NCI-H1048 (cell line): ENCODE results near the gene FNDC10.
"Not testable (repeated sequence)": the region's sequence is repeated elsewhere in the genome, so short reads cannot be mapped to it uniquely, and the experiment has no call there.

Experiments used
- DNase-seq: peaks from one replicate; lab custom pipeline; 2025; lab: John Stamatoyannopoulos, UW

The FNDC10 gene

DNA sequence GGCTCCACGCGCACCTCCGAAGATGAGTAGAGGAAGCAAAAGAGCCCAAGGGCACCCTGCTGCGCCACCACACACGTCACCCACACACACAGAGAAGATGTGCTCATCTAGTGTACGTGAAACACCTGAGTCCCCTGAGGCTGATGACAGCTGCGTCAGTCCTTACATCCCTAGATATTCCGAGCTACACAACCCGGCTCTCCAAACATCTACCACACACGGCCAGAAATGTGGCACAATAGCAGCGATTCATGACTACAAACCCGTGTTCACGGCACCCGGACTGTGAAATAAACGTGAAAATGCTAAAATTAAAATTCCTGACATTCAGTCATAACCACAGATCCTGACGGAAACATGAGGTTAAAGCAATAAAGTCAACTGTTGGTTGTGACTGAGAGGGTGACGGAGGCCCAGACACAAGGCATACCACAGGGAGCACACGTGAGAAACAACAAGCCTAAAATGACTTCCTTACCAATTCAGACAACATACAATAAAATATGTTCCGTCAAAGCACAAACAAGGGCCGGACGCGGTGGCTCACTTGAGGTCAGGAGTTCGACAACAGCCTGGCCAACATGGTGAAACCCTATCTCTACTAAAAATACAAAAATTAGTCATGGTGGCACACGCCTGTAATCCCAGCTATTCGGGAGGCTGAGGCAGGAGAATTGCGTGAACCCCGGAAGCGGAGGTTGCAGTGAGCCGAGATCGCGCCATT lies 32.6 kb downstream of the FNDC10 start:
- DNase-seq = no peak

DNA sequence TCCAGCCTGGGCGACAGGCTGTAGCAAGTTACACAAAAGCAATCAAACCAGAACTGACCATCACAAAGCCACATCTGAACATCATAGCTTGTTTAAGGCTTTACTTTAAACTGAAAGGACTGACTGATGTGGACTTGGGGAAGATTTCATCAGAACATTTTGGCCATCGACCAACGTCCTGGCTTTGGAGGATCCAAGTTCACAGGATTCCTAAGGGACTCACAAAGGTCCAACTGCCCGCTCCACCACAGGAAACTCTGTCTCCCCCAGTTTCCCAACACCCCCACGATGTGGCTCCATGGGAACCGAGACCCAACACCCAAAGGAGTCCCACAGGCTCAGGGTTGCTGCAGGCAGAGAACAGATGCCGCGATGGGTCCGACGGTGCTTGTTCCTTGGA lies 34.6 kb downstream of the FNDC10 start:
- DNase-seq = no peak

DNA sequence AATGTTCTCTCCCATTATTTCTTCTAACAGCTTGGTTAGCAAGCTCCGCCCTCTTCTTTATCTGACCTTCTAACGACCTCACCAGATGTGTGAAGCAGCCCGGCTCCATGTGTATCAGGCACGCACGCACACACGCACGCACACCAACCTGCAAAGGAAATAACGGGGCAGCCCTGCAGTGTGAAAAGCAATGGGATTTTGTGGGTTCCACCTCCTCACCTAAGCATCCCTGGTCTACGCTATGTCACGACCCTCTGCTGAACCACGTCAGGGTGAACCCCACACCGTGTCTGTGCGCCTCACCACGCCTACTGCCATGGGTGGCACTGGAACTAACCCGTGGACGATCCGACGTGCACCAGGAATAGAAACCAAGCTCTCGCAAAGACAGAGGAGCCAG lies 35.7 kb downstream of the FNDC10 start:
- no peak for DNase-seq

DNA sequence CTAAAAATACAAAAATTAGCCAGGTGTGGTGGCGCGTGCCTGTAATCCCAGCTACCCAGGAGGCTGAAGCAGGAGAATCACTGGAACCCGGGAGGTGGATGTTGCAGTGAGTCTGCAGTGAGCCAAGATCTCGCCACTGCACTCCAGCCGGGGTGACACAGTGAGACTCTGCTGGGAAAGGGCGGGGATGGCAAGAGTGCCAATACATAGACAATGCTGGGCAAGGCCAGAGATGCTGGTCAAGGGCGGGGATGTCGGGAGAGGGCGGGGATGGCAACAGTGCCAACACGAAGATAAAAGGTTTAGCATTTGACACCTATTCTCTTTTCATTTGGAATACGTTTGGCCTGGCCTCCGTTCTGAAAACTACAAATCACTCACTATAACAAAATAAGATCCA lies 36.2 kb downstream of the FNDC10 start:
- DNase-seq = no peak

DNA sequence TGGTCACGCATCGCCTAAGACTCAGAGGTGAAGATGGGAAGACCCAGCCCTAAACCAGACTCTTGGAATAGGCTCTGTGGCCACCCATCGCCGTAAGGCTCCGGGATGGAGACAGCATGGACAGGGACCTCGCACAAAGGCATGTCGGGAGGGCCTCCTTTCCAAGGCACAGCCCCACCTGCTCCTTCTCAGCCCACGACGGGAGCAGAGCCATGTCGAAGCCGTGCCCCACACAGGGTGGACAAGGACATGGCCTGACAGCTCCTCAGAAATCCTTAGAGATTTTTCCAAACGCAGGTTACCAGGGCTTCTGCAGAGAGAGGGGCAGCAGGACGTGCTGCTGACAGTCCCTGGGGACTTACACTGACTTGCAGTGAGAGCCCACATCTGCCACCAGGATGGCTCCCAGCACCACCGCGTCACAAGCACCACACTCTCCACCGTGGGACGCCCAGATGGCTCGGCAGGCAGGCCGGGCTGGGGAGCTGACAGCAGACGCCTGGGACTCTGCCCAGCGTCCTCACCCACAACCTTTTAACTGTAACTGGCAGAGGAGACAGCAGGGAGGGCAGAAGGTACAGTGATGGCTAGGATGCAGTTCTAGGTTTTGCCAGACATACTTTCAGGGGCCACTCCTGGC lies 37.3 kb downstream of the FNDC10 start:
- no peak for DNase-seq

DNA sequence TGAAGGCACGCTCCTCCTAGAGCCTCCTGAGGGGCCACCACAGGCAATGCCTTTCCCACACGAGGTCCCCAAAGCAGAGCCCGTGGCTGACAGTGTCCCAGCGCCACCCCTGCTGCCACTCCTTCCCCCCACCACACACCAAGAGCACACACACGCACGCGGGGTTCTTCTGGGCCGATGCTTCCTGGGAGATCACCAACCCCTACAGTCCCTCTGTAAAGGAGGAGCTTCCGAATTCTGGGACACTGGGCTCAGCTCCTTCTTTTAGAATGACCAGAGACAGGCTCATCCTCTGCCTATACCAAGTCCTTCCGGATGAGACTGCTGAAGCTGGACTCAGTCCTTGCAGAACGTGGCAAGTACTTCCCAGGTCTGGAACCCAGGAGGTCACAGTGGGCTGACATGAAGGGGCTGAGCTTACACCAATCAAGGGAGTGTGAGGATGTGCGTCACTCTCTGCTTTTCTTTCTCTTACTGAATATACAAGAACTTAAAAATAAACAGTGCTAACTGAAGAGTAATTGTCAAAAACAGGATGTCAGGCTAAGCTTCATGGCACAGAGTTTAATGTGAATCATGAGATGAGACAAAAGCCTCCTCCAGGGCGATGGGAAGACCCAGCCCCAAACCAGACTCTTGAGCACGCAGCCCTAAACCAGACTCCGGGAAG lies 38.0 kb downstream of the FNDC10 start:
- no peak for DNase-seq

DNA sequence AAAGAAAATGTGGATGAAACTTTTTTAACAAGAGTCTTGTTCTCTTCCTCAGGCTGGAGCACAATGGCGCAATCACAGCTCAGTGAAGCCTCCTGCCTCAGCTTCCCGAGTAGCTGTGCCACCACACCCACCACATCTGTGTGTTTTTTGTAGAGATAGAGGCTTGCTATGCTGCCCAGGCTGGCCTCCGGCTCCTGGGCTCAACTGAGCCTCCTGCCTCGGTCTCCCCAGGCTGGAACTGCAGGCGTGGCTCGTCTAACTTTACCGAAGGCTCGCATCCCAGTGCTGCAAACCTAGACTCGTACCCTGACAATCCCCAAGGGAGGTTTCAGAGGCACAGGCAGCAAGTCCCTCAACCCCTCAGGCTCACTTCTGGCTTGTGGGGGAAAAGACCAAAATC lies 39.8 kb downstream of the FNDC10 start:
- DNase-seq = no peak

DNA sequence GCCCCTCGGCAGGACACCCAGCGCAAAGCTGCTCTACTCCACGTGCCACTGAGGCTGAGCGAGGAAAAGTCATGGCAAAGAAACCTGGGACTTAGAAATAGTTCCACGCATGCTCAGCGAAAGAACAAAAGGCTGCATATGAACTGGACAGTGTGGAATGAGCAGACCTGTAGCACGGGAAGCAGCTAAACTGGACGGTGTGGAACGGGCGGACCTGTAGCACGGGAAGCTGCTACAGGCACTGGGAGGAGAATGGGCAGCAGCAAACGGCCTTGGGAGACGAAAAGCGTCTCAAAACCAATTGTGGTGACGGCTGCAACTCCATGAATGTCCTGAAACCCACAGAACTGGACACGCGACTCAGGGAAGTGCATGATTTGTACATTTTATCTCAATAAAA lies 40.9 kb downstream of the FNDC10 start:
- DNase-seq = no peak

DNA sequence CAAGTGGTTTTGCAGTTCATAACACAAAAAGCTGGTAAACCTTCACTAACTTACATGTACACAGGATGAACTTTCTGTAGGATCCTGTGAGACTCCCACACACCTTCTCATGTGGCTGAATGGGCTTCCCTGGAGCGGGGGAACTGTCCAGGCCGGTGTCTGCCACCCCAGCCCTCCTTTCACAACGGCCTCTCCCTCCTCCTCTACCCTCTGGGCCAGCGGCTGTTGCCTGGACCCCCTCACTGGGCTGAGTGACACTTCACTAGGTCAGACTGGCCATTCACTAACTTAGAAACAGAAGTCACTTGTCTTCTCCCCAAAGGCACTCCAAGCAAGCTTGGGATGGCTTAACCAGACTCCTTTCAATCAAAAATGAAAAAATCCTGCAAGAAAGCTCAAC lies 41.3 kb downstream of the FNDC10 start:
- no peak for DNase-seq

DNA sequence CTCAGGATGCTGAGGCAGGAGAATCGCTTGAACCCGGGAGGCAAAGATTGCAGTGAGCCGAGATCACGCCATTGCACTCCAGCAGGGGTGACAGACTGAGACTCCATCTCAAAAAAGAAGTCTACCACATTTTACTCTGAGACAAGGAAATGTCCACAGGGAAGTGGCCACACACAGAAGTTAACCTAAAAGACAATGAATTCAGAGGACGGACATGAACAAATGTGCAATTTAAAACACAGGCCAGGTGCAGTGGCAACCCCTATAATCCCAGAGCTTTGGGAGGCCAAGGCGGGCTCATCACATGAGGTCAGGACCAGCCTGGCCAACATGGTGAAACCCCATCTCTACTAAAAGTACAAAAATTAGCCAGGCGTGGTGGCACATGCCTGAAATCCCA lies 42.2 kb downstream of the FNDC10 start:
- DNase-seq = not testable (repeated sequence)

DNA sequence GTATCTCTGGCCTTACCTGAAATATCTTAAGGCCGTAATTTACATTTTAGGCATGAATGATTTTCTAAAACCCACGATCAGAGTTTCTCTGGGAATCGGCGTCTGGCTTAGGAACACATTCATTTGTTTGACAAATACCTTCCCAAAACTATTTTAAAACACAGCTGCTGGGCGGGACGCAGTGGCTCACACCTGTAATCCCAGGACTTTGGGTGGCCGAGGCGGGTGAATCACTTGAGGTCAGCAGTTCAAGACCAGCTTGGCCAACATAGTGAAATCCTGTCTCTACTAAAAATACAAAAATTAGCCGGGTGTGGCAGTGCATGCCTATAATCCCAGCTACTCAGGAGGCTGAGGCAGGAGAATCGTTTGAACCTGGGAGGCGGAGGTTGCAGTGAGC lies 43.0 kb downstream of the FNDC10 start:
- not testable (repeated sequence) for DNase-seq

DNA sequence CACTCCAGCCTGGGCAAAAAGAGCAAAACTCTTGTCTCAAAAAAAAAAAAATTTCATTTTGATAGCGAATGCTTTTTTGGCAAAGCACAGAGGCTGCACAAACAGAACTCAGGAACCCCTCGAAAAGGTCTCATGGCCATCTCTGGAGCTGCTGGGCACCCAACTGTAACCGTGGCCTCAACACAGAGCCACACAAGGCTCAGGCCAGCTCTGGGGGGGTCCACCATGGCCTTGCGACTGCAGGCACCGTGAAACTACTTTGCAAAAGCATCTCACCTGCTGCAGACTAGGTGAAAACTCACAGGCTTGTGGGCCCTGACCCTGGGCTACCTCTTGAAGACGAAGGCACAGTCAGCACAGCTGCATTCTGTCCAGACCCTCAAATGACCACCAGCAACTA lies 43.4 kb downstream of the FNDC10 start:
- DNase-seq = no peak

DNA sequence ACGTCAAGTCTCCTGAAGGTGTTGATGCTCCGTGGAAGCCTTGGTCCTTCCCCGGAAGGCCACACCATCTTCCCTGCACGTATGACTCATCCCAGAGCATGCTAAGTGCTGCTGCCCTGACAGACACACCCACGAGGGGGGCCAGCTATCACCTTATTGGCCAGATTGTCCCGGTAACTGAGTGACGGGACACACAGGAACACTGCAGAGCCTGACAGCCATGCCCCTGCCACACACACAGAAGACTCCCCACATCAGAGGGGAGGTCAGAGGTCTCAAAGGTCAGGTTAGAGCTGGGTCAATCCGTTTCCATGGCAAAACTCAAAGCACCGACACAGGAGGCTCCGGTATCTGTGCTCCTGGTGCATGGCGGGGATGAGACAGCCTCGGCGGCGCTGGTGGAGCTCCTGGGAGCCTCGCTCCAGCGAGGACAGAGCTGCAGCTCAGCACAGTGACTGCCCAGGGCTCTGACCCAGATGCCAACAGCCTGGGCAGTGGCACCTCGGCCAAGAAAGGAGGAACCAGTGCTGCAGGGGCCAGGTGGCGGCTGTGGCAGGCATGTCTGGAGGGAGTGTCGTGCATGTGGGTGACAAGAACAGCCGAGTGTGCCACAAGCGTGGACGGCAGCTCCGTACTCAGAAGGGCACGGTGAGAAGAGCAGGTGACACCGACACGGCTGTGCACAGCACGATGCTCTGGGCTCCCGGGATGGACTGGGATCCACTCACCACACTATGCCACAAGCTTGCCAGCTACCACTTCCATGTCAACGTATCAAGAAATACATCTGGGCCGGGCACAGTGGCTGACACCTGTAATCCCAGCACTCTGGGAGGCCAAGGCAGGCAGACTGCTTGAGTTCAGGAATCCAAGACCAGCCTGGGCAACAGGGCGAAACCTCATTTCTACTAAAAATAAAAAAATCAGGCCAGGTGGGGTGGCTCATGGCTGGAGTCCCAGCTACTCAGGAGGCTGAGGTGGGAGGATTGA lies 44.7 kb downstream of the FNDC10 start:
- DNase-seq = no peak

DNA sequence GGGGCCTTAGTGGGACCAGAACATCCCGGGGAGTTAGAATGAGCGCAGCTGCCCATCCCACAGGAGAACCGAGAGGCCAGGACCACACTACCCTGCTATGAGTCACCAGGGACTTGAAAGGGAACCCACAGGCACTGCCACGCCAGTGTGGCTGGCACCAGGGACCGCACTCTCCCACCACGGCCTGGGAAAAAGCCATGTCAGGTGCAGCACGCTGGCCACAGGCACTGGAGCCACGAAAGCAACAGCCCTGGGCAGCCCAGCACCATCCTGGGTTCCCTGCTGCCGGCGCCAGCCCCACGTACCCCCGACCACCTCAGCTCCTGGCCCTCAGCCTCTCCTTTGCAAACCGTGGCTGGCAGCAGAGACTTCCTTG lies 45.4 kb downstream of the FNDC10 start:
- DNase-seq = no peak

DNA sequence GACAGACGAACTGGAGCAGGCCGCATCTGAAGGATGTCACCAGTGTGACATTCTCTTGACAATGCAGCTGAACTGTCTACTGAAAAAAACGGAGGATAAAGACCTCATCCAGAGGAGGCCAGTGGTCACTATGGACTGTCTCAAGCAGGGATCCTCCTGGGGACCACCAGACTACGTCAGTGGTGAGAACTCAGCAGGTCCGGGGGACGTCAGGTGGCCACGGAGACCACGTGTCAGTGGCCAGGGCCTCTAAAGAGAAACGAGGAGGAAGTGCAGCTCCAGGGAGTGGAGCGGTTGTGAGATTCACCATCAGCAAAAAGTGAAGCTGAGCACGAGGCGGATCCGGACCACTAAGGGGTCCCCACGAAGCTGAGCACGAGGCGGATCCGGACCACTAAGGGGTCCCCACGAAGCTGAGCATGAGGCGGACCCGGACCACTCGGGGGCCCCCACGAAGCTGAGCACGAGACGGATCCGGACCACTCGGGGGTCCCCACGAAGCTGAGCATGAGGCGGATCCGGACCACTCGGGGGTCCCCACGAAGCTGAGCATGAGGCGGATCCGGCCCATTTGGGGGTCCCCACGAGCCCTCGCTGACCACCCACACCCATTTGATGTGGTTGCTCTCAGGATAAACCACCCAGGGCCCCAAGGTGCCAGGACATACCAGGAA lies 46.0 kb downstream of the FNDC10 start:
- no peak for DNase-seq

DNA sequence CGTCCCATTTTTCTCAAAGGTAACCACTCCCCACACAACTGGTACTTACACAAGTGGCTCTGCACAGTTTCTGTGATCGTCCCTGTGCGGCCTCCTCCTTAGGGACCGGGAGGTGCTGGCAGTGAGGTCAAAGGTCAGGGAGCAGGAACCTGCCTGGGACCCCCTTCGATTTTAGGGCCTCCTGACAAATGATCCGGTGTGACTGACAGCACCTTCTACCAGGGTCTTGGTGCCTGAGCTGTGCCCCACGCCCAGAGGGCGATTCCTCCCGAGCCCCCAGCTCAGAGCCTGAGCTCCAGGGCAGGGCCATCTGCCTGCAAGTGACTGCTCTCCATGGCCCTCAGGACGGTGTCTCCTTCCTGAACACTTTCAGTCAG lies 47.7 kb downstream of the FNDC10 start:
- DNase-seq = no peak

DNA sequence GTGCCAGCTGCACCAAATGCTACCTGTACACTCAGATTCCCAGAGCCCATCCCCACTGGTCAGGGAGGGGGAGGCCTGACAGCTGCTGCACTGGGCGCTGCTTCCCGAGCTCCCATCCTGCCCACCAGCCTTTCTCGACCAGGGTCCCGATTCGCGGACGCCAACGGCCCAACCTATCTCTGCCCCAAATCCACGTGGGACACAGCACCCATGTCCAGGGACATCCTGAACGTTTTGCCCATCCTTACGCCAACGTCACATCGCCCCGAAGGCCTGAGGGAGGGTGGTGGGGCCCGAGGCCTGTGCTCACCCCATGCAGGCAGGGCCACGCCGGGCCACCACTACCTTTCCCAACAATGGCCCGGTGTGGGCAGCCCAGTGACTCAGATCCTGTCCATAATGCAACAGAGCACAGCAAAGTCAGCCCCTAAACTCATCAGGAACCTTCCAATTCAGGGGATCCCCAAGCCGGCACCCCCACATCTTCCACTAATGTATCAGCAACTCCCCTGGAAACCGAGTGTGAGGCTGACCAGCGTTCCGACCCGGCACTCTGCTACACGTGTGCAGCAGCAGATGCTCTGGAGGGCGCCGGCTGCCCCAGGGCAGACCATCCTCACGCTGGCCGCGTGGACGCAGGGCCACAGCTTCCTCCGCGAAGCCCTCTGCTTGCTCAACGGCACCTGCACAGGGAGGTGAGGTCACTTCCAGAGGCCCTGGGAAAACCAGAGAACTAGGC lies 48.2 kb downstream of the FNDC10 start:
- no peak for DNase-seq

DNA sequence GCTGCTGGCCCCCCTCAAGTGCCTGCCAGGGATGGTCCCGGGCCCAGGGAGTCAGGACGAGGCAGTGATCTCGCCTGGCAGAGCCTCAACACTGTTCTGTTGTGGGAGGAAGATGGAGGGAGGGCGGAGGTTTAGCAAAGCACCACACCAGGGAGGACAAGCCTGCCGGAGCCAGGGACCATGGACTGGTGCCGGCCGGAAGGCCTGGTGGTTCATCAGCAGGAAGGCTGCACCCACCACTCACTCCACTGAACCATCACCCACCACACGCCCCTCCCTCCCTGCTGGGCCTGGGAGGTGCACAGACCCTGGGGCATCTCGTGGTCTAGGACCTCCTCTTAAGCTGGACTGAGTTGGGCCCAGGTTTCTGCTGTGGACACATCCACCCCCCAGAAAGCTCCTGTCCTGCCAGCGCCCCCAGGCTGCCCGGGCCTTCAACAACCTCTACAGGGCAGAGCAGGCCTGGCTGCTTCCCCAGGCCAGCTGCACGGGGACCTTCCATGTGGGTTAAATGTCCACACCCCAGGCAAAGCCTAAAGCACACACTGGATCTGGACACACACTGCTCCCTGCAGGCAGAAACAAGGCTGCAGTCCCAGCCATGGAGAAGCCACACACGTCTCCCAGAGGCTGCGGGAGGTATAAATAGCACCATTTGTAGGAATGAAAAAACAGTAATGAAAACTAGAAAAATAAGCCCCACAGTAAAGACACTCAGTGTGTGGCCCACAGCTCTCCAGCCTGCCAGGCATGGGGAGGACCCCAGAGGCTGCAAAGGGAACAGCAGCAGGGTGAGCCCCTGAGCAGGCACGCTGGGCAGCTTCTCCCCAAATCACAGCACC lies 49.1 kb downstream of the FNDC10 start:
- no peak for DNase-seq

DNA sequence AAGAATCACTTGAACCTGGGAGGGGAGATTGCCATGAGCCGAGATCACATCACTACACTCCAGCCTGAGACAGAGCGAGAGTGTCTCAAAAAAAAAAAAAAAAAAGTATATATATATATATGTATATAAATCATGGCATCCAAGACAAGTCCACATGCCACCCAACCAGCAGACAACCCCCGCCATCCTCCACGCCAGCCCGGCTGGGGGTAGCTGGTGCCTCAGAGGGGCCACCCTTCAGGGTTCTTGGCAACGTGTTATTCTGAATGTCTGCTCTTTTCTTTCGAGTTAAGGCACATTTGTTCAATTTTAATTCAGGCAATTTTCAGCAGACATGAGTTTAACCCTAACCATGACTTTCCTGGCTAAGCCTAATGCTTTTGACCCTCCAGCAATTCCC lies 49.8 kb downstream of the FNDC10 start:
- DNase-seq = no peak

DNA sequence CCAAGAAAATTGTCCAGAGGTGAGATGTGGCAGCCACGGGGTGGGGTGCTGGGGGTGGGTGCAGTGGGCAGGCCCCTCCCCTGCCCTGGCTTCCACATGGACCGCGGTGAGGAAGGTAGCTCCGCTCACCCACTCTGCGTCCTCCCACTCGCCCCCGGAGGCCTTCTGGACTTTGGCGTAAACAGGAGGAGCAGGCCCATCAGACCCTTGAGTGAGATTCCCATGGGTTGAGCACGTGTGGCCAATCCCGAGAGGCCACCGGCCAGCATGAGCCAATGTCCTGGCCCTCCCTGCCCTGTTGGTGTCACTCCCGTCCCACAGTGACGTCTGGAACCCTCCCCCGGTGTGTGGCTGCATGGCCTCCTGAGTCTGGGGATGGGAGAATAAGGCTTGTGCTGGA lies 51.3 kb downstream of the FNDC10 start:
- DNase-seq = no peak
